Parathyroid adenoma (tissue), 2 donors: ENCODE measurements around the gene RAMACL.

Source experiments
- H2AFZ ChIP-seq: fragments of 300-600 bp; sonication (generic); one replicate; pipeline ENCODE4 v1.7.0; 2017; ENCODE audit warnings: antibody characterized with exemption, mild to moderate bottlenecking
- H3K27ac ChIP-seq: fragments of 300-600 bp; sonication (generic); one replicate; pipeline ENCODE4 v1.7.0; 2017
- H3K27me3 ChIP-seq: fragments of 300-600 bp; sonication (generic); one replicate; pipeline ENCODE4 v1.7.0; 2017; ENCODE audit warnings: low read length; ENCODE audit not compliant: control insufficient read depth, insufficient read depth
- H3K36me3 ChIP-seq: fragments of 300-600 bp; sonication (generic); one replicate; pipeline ENCODE4 v1.7.0; 2017; ENCODE audit warnings: low read length; ENCODE audit not compliant: control insufficient read depth, insufficient read depth
- H3K4me1 ChIP-seq: fragments of 300-600 bp; sonication (generic); one replicate; pipeline ENCODE4 v1.7.0; 2017; ENCODE audit warnings: control low read depth
- H3K4me2 ChIP-seq: fragments of 300-600 bp; sonication (generic); one replicate; pipeline ENCODE4 v1.7.0; 2017; ENCODE audit warnings: low read length
- H3K4me3 ChIP-seq: fragments of 300-600 bp; sonication (generic); one replicate; pipeline ENCODE4 v1.7.0; 2017; ENCODE audit warnings: low read depth, low read length
- H3K79me2 ChIP-seq: fragments of 300-600 bp; sonication (generic); one replicate; pipeline ENCODE4 v1.7.0; 2017; ENCODE audit warnings: control low read depth
- H3K9ac ChIP-seq: fragments of 300-600 bp; sonication (generic); one replicate; pipeline ENCODE4 v1.7.0; 2017; ENCODE audit warnings: mild to moderate bottlenecking
- H3K9me3 ChIP-seq: fragments of 300-600 bp; sonication (generic); one replicate; pipeline ENCODE4 v1.7.0; 2017; ENCODE audit warnings: low read length; ENCODE audit not compliant: control insufficient read depth
- CTCF ChIP-seq: fragments of 300-600 bp; sonication (generic); IDR thresholded peaks from one replicate; pipeline ENCODE4 v1.7.0; 2017; ENCODE audit warnings: antibody characterized with exemption, mild to moderate bottlenecking
- donor health status: primary hyperparathyroidism.

Gene RAMACL

DNA sequence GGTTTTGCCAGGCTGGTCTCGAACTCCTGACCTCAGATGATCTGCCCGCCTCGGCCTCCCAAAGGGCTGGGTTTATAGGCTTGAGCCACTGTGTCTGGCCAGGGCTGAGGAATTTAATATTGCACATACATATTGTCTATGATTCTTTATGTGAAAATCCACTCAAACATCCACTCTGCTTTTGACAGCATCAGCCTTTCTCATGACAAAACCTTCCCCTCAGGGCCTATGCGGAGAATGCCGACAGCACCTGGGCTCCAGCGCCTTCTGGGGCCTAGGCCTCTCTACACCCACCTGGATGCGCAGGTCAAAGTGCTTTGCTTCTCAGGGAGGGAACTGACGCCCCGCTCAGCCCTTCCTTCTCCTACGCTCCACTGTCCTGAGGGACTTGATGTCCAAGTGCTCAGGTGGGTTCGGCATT, 5.4 kb downstream of the RAMACL start:
- Histone ChIP-seq H3K36me3 (no peaks in the 10 kb centered on the region), H3K27me3 (no peaks in the 10 kb centered on the region), H3K27ac (no peak overlapping the region), H2AFZ (no peak overlapping the region), H3K79me2 (peaks cover 73% of the 10 kb centered on the region), H3K4me2 (no peak overlapping the region), H3K9ac (no peak overlapping the region), H3K4me3 (no peak overlapping the region), H3K9me3 (no peaks in the 10 kb centered on the region), H3K4me1 (peaks cover 14% of the 10 kb centered on the region)
- no peak for TF ChIP-seq CTCF

DNA sequence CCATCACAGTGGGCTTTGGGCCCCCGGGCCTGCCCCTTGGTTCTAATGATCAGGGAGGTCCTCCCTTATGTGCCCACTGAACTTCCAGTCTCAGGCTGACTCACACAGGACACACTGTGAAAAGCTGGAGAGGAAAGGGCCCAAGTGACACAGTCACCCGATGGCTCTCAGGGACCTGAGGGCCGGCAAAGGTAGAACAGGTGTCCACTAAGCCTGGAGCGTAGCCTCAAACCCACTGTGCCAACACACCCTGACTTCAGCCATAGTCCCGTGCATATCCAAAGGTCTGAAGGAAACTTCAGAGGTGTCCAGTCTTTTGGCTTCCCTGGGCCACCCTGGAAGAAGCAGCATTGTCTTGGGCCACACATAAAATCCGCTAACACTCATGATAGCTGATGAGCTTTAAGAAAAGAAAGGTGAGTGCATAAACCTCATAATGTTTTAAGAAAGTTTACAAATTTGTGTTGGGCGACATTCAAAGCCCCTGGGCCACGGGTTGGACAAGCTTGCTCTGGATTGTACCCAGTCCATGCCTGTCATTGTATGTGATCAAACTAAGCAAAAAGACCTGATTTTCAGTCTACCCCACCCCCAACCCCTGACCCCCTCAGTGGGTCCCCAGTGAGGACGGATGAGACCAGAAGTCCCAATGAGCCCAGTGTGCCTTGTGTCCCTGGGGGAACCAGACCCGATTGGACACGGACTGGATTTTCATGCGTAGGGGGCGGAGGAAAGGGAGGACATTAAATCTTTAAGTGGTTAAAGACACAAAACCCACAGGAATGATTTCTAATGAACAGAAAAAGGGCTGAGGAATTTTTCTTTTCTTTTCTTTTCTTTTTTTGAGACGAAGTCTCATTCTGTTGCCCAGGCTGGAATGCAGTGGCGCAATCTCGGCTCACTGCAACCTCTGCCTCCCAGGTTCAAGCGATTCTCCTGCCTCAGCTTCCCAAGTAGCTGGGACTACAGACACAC, 6.1 kb downstream of the RAMACL start:
- H3K27me3 ChIP-seq: no peaks in the 10 kb centered on the region
- H3K4me2 ChIP-seq: no peak overlapping the region
- no peak overlapping the region for H3K9ac ChIP-seq
- no peak overlapping the region for H3K27ac ChIP-seq
- no peak overlapping the region for H2AFZ ChIP-seq
- H3K36me3 ChIP-seq: no peaks in the 10 kb centered on the region
- H3K79me2 ChIP-seq: peaks cover 79% of the 10 kb centered on the region
- peaks cover 14% of the 10 kb centered on the region for H3K4me1 ChIP-seq
- H3K4me3 ChIP-seq: no peak overlapping the region
- no peak for TF ChIP-seq CTCF
- no peaks in the 10 kb centered on the region for H3K9me3 ChIP-seq

DNA sequence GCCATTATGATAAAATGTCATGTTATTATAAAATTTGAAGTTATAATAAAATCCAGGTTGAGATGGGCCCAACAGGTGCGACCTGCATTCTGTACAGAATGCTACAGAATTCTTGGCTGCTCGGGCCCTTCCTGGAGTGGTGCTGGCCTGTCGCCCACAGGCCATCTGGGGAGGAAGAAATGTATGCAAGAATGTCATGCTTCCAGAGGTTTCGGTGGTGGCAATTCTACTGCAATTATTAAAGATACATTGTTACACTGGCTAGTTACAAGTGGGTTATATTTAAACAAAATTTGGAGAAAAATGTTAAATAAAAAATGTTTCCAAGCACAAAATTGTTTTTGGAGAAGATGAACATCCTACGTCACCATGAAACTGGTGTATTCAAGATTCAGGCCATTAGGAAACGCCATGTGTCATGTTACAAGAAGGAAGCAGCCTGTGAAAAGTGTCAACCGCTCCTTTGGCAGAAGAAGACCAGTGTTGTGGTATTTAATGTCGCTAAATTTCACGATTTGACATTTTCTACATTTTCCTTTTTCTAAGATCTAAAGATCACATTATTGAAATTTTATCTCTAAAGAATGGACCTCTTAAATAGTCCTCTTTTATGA, 7.1 kb downstream of the RAMACL start:
- H3K4me3 ChIP-seq: no peak overlapping the region
- H3K27me3 ChIP-seq: no peaks in the 10 kb centered on the region
- peaks cover 8% of the 10 kb centered on the region for H3K4me1 ChIP-seq
- H3K79me2 ChIP-seq: peaks cover 82% of the 10 kb centered on the region
- H3K27ac ChIP-seq: no peak overlapping the region
- H3K4me2 ChIP-seq: no peak overlapping the region
- H3K9me3 ChIP-seq: no peaks in the 10 kb centered on the region
- TF ChIP-seq CTCF: no peak
- no peak overlapping the region for H3K9ac ChIP-seq
- H2AFZ ChIP-seq: no peak overlapping the region
- H3K36me3 ChIP-seq: no peaks in the 10 kb centered on the region

DNA sequence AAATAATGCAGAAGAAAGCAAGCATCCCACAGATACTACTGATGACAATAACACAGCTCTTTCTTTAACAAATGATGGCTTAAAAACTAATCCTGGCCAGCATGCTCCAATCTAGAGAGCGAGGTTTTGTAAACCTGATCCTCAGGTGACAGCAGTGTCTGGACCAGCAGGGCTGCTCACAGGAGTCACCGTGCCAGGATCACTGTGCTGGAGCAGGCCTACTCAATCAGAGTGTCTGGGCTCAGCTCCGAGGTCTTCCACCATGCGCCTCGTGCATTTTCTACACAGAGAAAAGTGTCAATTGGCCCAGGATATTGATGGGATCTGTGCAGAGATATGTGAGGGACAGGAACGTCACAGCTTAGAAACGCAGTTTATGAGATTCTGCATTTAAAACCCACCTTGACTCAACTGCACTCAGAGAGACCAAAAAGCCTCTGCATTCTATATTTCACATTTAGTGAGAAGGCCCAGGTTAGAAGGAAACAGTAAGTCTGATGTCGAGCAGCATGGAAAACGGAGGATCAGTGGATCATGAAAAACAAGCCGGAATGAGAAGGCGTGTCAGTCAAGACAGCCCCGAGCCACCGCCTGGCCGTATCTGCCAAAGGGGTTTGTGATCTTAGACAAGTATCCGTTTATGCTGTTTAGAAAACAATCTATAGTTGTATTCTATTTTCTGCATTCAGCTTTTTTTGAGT, 7.8 kb downstream of the RAMACL start:
- no peak overlapping the region for H3K4me3 ChIP-seq
- H3K4me2 ChIP-seq: no peak overlapping the region
- H3K9ac ChIP-seq: no peak overlapping the region
- H3K9me3 ChIP-seq: no peaks in the 10 kb centered on the region
- H3K27me3 ChIP-seq: no peaks in the 10 kb centered on the region
- no peak overlapping the region for H2AFZ ChIP-seq
- no peaks in the 10 kb centered on the region for H3K36me3 ChIP-seq
- peaks cover 3% of the 10 kb centered on the region for H3K4me1 ChIP-seq
- no peak for TF ChIP-seq CTCF
- H3K27ac ChIP-seq: no peak overlapping the region
- peaks cover 76% of the 10 kb centered on the region for H3K79me2 ChIP-seq
